PC-9 (cell line): ENCODE data around the gene NLRP1.

Source experiments
- CTCF ChIP-seq: fragments of 200-600 bp; sonication (generic); conservative IDR thresholded peaks from 2 replicates; pipeline ENCODE4 v1.6.1; 2017; ENCODE audit warnings: mixed run types, antibody characterized with exemption, mild to moderate bottlenecking, moderate library complexity
- EZH2 ChIP-seq: fragments of 200-600 bp; sonication (generic); IDR thresholded peaks from 2 replicates; pipeline ENCODE4 v1.8.0; 2017; ENCODE audit warnings: antibody characterized with exemption, low read depth

GRCh38 chr17:5536866-5537650 lies 47.3 kb downstream of the NLRP1 start:
- no peak for TF ChIP-seq CTCF
- no peak for TF ChIP-seq EZH2
